Keratinocyte (primary cell): ENCODE data around the gene TMUB1. TPM values are rescaled to one million over a fixed set of nuclear protein-coding genes. Genes with fewer than 3 reads are reported as not detected.

ENCODE experiments used
- DNase-seq: peaks from one replicate; pipeline ENCODE4 v3.0.0-alpha.2; 2011; ENCODE audit warnings: low read depth, missing footprints, low spot score
- FAIRE-seq: peaks from 2 replicates; lab custom pipeline; 2011; peaks lifted over from hg19 to GRCh38; lab: Jason Lieb, UNC
- H2AFZ ChIP-seq: 2 replicates; pipeline ENCODE4 v1.6.0; 2012; ENCODE audit warnings: low read length, control low read depth, inconsistent platforms; ENCODE audit not compliant: control insufficient read depth
- H3K27ac ChIP-seq: 2 replicates; pipeline ENCODE4 v1.5.1; 2011; ENCODE audit warnings: low read length; ENCODE audit not compliant: control insufficient read depth, insufficient read depth
- H3K27me3 ChIP-seq: 3 replicates; pipeline ENCODE4 v1.6.0; 2011; ENCODE audit warnings: low read length; ENCODE audit not compliant: control insufficient read depth, insufficient read depth; ENCODE audit errors: extremely low read depth
- H3K36me3 ChIP-seq, 2 experiments: 2 replicates in 1 of 2; 3 replicates in 1 of 2; pipeline ENCODE4 v1.5.1; 2011; ENCODE audit warnings: low read length in 2 of 2, mild to moderate bottlenecking in 1 of 2; ENCODE audit not compliant: control insufficient read depth in 2 of 2, insufficient read depth in 2 of 2; ENCODE audit errors: extremely low read depth in 1 of 2
- H3K4me1 ChIP-seq: 3 replicates; pipeline ENCODE4 v1.5.1; 2011; ENCODE audit warnings: low read length; ENCODE audit not compliant: control insufficient read depth, insufficient read depth; ENCODE audit errors: extremely low read depth
- H3K4me2 ChIP-seq: 3 replicates; pipeline ENCODE4 v1.6.0; 2011; ENCODE audit warnings: low read depth, low read length; ENCODE audit not compliant: control insufficient read depth, insufficient read depth; ENCODE audit errors: extremely low read depth
- H3K4me3 ChIP-seq, 3 experiments: fragments of 200-600 bp in 1 of 3; sonication (generic) in 1 of 3; 2 replicates in 2 of 3; 3 replicates in 1 of 3; pipeline ENCODE4 v1.5.1; 2011 to 2016; ENCODE audit warnings: low read length in 3 of 3, mild to moderate bottlenecking in 3 of 3, control low read depth in 2 of 3, inconsistent platforms in 1 of 3, low read depth in 1 of 3, mixed read lengths in 1 of 3, mixed run types in 1 of 3, moderate library complexity in 1 of 3; ENCODE audit not compliant: control insufficient read depth in 2 of 3, insufficient read depth in 2 of 3; ENCODE audit errors: extremely low read depth in 1 of 3
- H3K79me2 ChIP-seq: 2 replicates; pipeline ENCODE4 v1.6.0; 2012; ENCODE audit warnings: low read length; ENCODE audit not compliant: control insufficient read depth, insufficient read depth
- H3K9ac ChIP-seq: 3 replicates; pipeline ENCODE4 v1.6.0; 2011; ENCODE audit warnings: low read length; ENCODE audit not compliant: control insufficient read depth, insufficient read depth; ENCODE audit errors: extremely low read depth
- H3K9me1 ChIP-seq: 3 replicates; pipeline ENCODE4 v1.6.0; 2011; ENCODE audit warnings: low read length; ENCODE audit not compliant: control insufficient read depth, insufficient read depth; ENCODE audit errors: extremely low read depth
- H3K9me3 ChIP-seq: 2 replicates; pipeline ENCODE4 v1.5.1; 2012; ENCODE audit warnings: low read depth, low read length; ENCODE audit not compliant: control insufficient read depth
- H4K20me1 ChIP-seq: 3 replicates; pipeline ENCODE4 v1.6.0; 2011; ENCODE audit warnings: low read length; ENCODE audit not compliant: control insufficient read depth, insufficient read depth; ENCODE audit errors: extremely low read depth
- CTCF ChIP-seq, 3 experiments: IDR thresholded peaks in 1 of 3; conservative IDR thresholded peaks in 1 of 3; optimal IDR thresholded peaks in 1 of 3; 2 replicates in 2 of 3; 3 replicates in 1 of 3; pipeline versions ENCODE3 to v1.5.1; 2011; ENCODE audit warnings: low read length in 3 of 3, mild to moderate bottlenecking in 3 of 3, moderate library complexity in 2 of 3, control low read depth in 1 of 3, inconsistent platforms in 1 of 3; ENCODE audit not compliant: insufficient read depth in 2 of 3; ENCODE audit errors: extremely low read depth in 1 of 3
- EZH2 ChIP-seq: IDR thresholded peaks from one replicate; pipeline ENCODE4 v1.6.1; 2012; ENCODE audit warnings: inconsistent platforms, mild to moderate bottlenecking, low read length, moderate library complexity
- dilution Hi-C: fragments of 300-500 bp; cut with MboI; formaldehyde crosslinking; loops from one replicate; pipeline ENCODE4 v1.7.0; 2020; ENCODE audit warnings: low sequenced_read_pairs; ENCODE audit not compliant: extremely low pct_ligation_motif_present
- polyA plus RNA-seq, 5 experiments: library from polyadenylated mRNA; depleted of rRNA in 3 of 5; stranded (reverse) in 3 of 5; stranded (forward) in 1 of 5; unstranded in 1 of 5; fragments of >200 nt; gene quantifications; 1 replicate in 1 of 5; 2 replicates in 3 of 5; 3 replicates in 1 of 5; pipeline versions ENCODE4 v1.2.1 to v1.2.3, GENCODE V29; 2011 to 2012; ENCODE audit warnings: missing spikeins in 2 of 5, low read depth in 1 of 5, low replicate concordance in 1 of 5

Gene TMUB1
- polyA plus RNA-seq, 1 donor (not counting 4 experiments of a cell fraction or from before 2014, with no cell fraction given) = 12.2 TPM

- DNase-seq = peak; percentile 81
- peak overlapping the region; percentile 65 for H3K27ac ChIP-seq
- TF ChIP-seq CTCF (optimal IDR thresholded peaks at IDR 0.05 in 1 of 3, IDR thresholded peaks at IDR 0.05 in 1 of 3, conservative IDR thresholded peaks at IDR 0.05 in 1 of 3; ENCODE audit: extremely low read depth in 1 of 3, insufficient read depth in 2 of 3, low read length in 3 of 3) (no peak), EZH2 (no peak)
- H3K4me2 ChIP-seq = peak overlapping the region; percentile 96
- H3K36me3 ChIP-seq = peaks cover 5 to 13% of the 10 kb centered on the region in 2 experiments
- H2AFZ ChIP-seq = no peak overlapping the region
- H3K4me1 ChIP-seq = peaks cover 33% of the 10 kb centered on the region
- H3K9me3 ChIP-seq = no peaks in the 10 kb centered on the region
- FAIRE-seq = peak; percentile 95
- no peaks in the 10 kb centered on the region for H3K27me3 ChIP-seq
- dilution Hi-C loops = no loop called here
- peaks cover 59% of the 10 kb centered on the region for H3K79me2 ChIP-seq
- peak overlapping the region; percentile 36 to 68 (median 61) for H3K4me3 ChIP-seq
- peak overlapping the region; percentile 69 for H3K9ac ChIP-seq
- H3K9me1 ChIP-seq = no peaks in the 10 kb centered on the region
- peaks cover 6% of the 10 kb centered on the region for H4K20me1 ChIP-seq
Measured at GRCh38 chr7:151113344-151114150, 30.3 kb upstream of the TMUB1 start.

DNA sequence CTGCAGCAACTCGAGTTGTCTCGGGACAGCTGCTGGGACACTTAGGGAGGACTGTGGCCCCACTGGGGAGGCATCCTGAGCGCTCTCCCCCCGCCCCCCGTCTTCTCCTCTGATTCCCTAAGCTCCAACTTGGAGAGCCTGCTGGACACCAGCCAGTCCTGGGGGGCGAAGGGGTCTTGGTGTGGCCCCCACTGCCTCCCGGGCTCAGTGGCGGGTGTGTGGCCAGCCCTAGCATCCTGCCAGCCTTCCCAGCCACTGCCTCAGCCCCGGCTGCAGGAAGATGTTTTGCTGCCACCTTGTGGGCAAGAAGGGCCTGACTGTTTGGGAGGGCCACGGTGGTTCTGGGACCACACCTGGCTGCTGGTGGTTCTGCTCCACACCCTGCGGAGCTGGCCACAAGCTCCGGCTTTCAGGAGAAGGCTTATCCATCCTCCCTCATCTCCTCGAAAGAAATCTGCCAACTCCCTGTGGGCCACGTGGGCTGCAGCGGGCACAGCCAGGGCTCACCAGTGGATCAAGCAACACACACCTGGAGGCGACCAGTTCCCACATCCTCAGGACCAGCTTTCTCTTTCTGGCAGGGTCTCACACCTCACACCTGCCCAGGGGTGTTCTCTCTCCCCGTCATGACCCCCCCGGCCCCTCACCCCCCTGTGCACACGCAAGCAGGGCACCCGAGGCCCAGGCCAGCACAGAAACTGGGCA is 27.8 kb upstream of the TMUB1 start:
- FAIRE-seq (peak; percentile 86), DNase-seq (no peak)
- Histone ChIP-seq H3K27me3 (no peaks in the 10 kb centered on the region), H3K79me2 (peaks cover 49% of the 10 kb centered on the region), H3K4me1 (peaks cover 22% of the 10 kb centered on the region), H3K4me3 (no peak overlapping the region), H3K9me3 (no peaks in the 10 kb centered on the region), H2AFZ (no peak overlapping the region), H3K36me3 (peaks cover 0 to 2% of the 10 kb centered on the region in 2 experiments), H3K9ac (no peak overlapping the region), H3K4me2 (no peak overlapping the region), H3K27ac (no peak overlapping the region), H3K9me1 (no peaks in the 10 kb centered on the region), H4K20me1 (peaks cover 6% of the 10 kb centered on the region)
- TF ChIP-seq EZH2 (no peak), CTCF (optimal IDR thresholded peaks at IDR 0.05 in 1 of 3, IDR thresholded peaks at IDR 0.05 in 1 of 3, conservative IDR thresholded peaks at IDR 0.05 in 1 of 3; ENCODE audit: extremely low read depth in 1 of 3, insufficient read depth in 2 of 3, low read length in 3 of 3) (peak in 2 of 3 experiments; percentile 85 to 92)
- dilution Hi-C loops = no loop called here
